Caco-2 (cell line): ENCODE data around the gene HGFAC. TPM values are rescaled to one million over a fixed set of nuclear protein-coding genes. Genes with fewer than 3 reads are reported as not detected.

Source experiments
- BruUV-seq: library from RNA; stranded (reverse); fragments of 400-500 nt; replicated peaks from 2 replicates; lab custom pipeline; 2021; lab: Mats Ljungman, UMichigan
- CTCF ChIA-PET: fragments of 300-600 bp; sonication (Branson Sonifier 250); formaldehyde crosslinking; loops from one replicate; lab custom pipeline; 2022; ENCODE audit warnings: antibody characterized with exemption; lab: Charles Lee
- POLR2A ChIA-PET: fragments of 300-600 bp; sonication (Branson Sonifier 250); formaldehyde crosslinking; loops from one replicate; lab custom pipeline; 2022; ENCODE audit warnings: antibody characterized with exemption; lab: Charles Lee
- DNase-seq, 2 experiments: peaks; one replicate each; pipeline versions ENCODE4 v3.0.0 to v3.0.0-alpha.2; 2020 to 2022
- H3K27me3 ChIP-seq: replicated peaks from 2 replicates; pipeline ENCODE4 v1.6.0; 2011; ENCODE audit warnings: low read length; ENCODE audit not compliant: control insufficient read depth, insufficient read depth
- H3K36me3 ChIP-seq: 2 replicates; pipeline ENCODE4 v1.5.1; 2011; ENCODE audit warnings: low read length; ENCODE audit not compliant: control insufficient read depth, insufficient read depth
- H3K4me1 ChIP-seq: fragments of 250-450 bp; sonication (Bioruptor Pico); 2 replicates; pipeline ENCODE4 v1.5.1; 2020; ENCODE audit warnings: mild to moderate bottlenecking
- H3K4me3 ChIP-seq: 2 replicates; pipeline ENCODE4 v1.5.1; 2011; ENCODE audit warnings: low read depth, mild to moderate bottlenecking, control low read depth, low read length
- H3K9me3 ChIP-seq: fragments of 250-450 bp; sonication (Bioruptor Pico); 2 replicates; pipeline ENCODE4 v1.5.1; 2020; ENCODE audit warnings: mild to moderate bottlenecking, moderate library complexity
- H3K27ac Mint-ChIP-seq: one replicate; pipeline ENCODE4 v1.8.0; 2022; ENCODE audit warnings: mixed read lengths; ENCODE audit not compliant: unreplicated experiment
- H3K27me3 Mint-ChIP-seq: one replicate; pipeline ENCODE4 v1.8.0; 2022; ENCODE audit warnings: mixed read lengths; ENCODE audit not compliant: insufficient read depth, unreplicated experiment
- H3K36me3 Mint-ChIP-seq: one replicate; pipeline ENCODE4 v1.8.0; 2022; ENCODE audit warnings: mild to moderate bottlenecking, mixed read lengths; ENCODE audit not compliant: insufficient read depth, unreplicated experiment
- H3K4me1 Mint-ChIP-seq: one replicate; pipeline ENCODE4 v1.8.0; 2022; ENCODE audit warnings: low read depth, mixed read lengths; ENCODE audit not compliant: unreplicated experiment
- H3K4me3 Mint-ChIP-seq: one replicate; pipeline ENCODE4 v1.8.0; 2022; ENCODE audit warnings: mild to moderate bottlenecking, moderate library complexity, mixed read lengths; ENCODE audit not compliant: unreplicated experiment
- H3K9me3 Mint-ChIP-seq: one replicate; pipeline ENCODE4 v1.8.0; 2022; ENCODE audit warnings: mixed read lengths; ENCODE audit not compliant: unreplicated experiment
- CTCF ChIP-seq, 2 experiments: fragments of 200-600 bp in 1 of 2; IDR thresholded peaks; 1 replicate in 1 of 2; 2 replicates in 1 of 2; pipeline versions ENCODE4 v1.5.1 to v1.8.0; 2011 to 2022; ENCODE audit warnings: antibody characterized with exemption in 1 of 2, control low read depth in 1 of 2, inconsistent platforms in 1 of 2, low read depth in 1 of 2, low read length in 1 of 2, mild to moderate bottlenecking in 1 of 2, moderate library complexity in 1 of 2; ENCODE audit not compliant: insufficient read depth in 1 of 2, severe bottlenecking in 1 of 2, unreplicated experiment in 1 of 2
- intact Hi-C: fragments of 100-400 bp; cut with micrococcal nuclease; formaldehyde crosslinking; loops from one replicate; pipeline ENCODE4 v1.10.0; 2022; ENCODE audit not compliant: unreplicated experiment
- total RNA-seq: library from RNA; stranded (reverse); gene quantifications from 2 replicates; pipeline ENCODE4 v1.2.3, GENCODE V29; 2022

HGFAC gene
- total RNA-seq, 1 experiment from 2014 or later: 0.48 TPM

DNA sequence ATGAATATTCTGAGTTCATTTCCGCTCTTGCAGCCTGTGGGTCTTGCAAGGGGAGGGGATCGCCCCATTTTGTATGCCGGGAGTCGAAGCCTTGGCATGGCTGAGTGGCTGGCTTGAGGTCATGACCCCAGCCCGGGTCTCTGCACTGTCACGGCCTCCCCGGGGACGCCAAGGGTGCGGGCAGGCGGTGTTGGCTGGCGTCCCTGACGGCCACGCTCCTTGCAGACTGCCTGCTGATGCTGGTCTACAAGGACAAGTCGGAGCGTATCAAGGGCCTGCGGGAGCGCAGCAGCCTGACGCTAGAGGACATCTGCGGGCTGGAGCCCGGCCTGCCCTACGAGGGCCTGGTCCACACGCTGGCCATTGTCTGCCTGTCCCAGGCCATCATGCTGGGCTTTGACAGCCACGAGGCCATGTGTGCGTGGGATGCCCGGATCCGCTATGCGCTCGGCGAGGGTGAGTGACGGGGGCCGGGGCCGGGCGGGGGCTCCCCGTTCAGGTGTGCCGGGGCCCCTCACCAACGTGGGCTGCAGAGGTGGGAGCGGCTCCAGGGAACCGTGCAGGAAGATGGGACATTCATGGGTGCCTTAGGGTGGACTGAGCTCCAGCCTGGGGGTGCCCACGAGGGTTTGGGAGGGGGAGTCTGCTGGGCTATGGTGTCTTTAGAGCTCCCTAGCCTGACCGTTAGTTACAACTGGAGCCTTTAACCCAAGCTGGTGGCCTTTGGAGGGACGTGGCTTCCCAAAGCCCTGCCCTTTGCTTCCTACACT is 31.6 kb downstream of the HGFAC start:
- H3K4me3 Mint-ChIP-seq: no peak overlapping the region
- H3K4me1 Mint-ChIP-seq: no peaks in the 10 kb centered on the region
- TF ChIP-seq CTCF (IDR thresholded peaks at IDR 0.05; ENCODE audit: insufficient read depth in 1 of 2, low read depth in 1 of 2, low read length in 1 of 2, severe bottlenecking in 1 of 2, unreplicated experiment in 1 of 2): no peak
- H3K9me3 ChIP-seq: no peaks in the 10 kb centered on the region
- intact Hi-C loops: no loop called here
- ChIA-PET POLR2A (no interaction called here), CTCF (no interaction called here)
- no peaks in the 10 kb centered on the region for H3K36me3 Mint-ChIP-seq
- H3K27me3 ChIP-seq: no peaks in the 10 kb centered on the region; the same call in 1 of the 2 replicates
- H3K4me3 ChIP-seq: no peak overlapping the region
- peaks cover 3% of the 10 kb centered on the region for H3K27me3 Mint-ChIP-seq
- no TSS peak for BruUV-seq
- H3K27ac Mint-ChIP-seq: no peak overlapping the region
- no peaks in the 10 kb centered on the region for H3K36me3 ChIP-seq
- H3K9me3 Mint-ChIP-seq: no peaks in the 10 kb centered on the region
- DNase-seq: no peak
- H3K4me1 ChIP-seq: no peaks in the 10 kb centered on the region

- Histone ChIP-seq H3K36me3 (no peaks in the 10 kb centered on the region), H3K4me1 (no peaks in the 10 kb centered on the region), H3K9me3 (no peaks in the 10 kb centered on the region), H3K4me3 (no peak overlapping the region), H3K27me3 (no peaks in the 10 kb centered on the region; the same call in 1 of the 2 replicates)
- ChIA-PET CTCF (no interaction called here), POLR2A (no interaction called here)
- DNase-seq: no peak
- H3K36me3 Mint-ChIP-seq: no peaks in the 10 kb centered on the region
- no peak overlapping the region for H3K4me3 Mint-ChIP-seq
- no peak overlapping the region for H3K27ac Mint-ChIP-seq
- no peaks in the 10 kb centered on the region for H3K9me3 Mint-ChIP-seq
- H3K27me3 Mint-ChIP-seq: peaks cover 3% of the 10 kb centered on the region
- no peaks in the 10 kb centered on the region for H3K4me1 Mint-ChIP-seq
- intact Hi-C loops: no loop called here
- TF ChIP-seq CTCF (IDR thresholded peaks at IDR 0.05; ENCODE audit: insufficient read depth in 1 of 2, low read depth in 1 of 2, low read length in 1 of 2, severe bottlenecking in 1 of 2, unreplicated experiment in 1 of 2): no peak
- no TSS peak for BruUV-seq
These were observed 32.4 kb downstream of the HGFAC start for GRCh38 chr4:3473996-3474765.

GRCh38 chr4:3475041-3475712 is 33.4 kb downstream of the HGFAC start:
- DNase-seq: no peak
- Mint-ChIP-seq H3K36me3 (no peaks in the 10 kb centered on the region), H3K9me3 (no peaks in the 10 kb centered on the region), H3K27me3 (peaks cover 2% of the 10 kb centered on the region), H3K27ac (no peak overlapping the region), H3K4me3 (no peak overlapping the region), H3K4me1 (no peaks in the 10 kb centered on the region)
- no TSS peak for BruUV-seq
- Histone ChIP-seq H3K27me3 (no peaks in the 10 kb centered on the region; the same call in 1 of the 2 replicates), H3K9me3 (no peaks in the 10 kb centered on the region), H3K4me3 (no peak overlapping the region), H3K4me1 (no peaks in the 10 kb centered on the region), H3K36me3 (no peaks in the 10 kb centered on the region)
- ChIA-PET POLR2A (no interaction called here), CTCF (interaction anchor here (0.7 kb wide), 1 partner anchor 228 kb away, joined by 4 read pairs; no protein-coding TSS in a partner anchor)
- TF ChIP-seq CTCF (IDR thresholded peaks at IDR 0.05; ENCODE audit: insufficient read depth in 1 of 2, low read depth in 1 of 2, low read length in 1 of 2, severe bottlenecking in 1 of 2, unreplicated experiment in 1 of 2): no peak
- intact Hi-C loops: no loop called here
